Measurements from ENCODE around the gene CCDC85B. TPM values are rescaled to one million over a fixed set of nuclear protein-coding genes. Genes with fewer than 3 reads are reported as not detected.

Gene CCDC85B
- total RNA-seq, 1 experiment from 2014 or later: 22.2 TPM

- in situ Hi-C loops (cut with HindIII; ENCODE audit: low pct_unique_long_range_greater_than_20kb, low sequenced_read_pairs): no loop called here
- no peak for DNase-seq (ENCODE audit: low read depth, low spot score)
These were observed 5.8 kb downstream of the CCDC85B start for GRCh38 chr11:65896034-65896999.

DNA sequence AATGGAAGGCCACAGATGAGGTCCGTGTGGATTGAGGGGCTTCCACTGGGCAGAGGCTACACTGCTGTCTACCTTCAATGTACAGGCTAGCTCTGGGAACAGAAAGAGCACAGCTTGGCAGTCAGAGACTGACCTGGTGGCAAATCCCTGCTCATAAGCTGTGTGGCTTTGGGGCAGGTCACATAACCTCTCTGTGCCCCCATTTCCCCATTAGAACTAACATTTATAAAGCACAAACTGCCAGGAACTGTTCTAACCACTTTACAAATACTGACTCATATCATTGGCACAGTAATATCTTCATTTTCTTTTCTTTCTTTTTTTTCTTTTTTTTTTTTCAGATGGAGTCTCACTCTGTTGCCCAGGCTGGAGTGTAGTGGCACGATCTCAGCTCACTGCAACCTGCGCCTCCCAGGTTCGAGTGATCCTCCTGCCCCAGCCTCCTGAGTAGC, 6.6 kb downstream of the CCDC85B start:
- in situ Hi-C loops (cut with HindIII; ENCODE audit: low pct_unique_long_range_greater_than_20kb, low sequenced_read_pairs): no loop called here
- no peak for DNase-seq (ENCODE audit: low read depth, low spot score)

DNA sequence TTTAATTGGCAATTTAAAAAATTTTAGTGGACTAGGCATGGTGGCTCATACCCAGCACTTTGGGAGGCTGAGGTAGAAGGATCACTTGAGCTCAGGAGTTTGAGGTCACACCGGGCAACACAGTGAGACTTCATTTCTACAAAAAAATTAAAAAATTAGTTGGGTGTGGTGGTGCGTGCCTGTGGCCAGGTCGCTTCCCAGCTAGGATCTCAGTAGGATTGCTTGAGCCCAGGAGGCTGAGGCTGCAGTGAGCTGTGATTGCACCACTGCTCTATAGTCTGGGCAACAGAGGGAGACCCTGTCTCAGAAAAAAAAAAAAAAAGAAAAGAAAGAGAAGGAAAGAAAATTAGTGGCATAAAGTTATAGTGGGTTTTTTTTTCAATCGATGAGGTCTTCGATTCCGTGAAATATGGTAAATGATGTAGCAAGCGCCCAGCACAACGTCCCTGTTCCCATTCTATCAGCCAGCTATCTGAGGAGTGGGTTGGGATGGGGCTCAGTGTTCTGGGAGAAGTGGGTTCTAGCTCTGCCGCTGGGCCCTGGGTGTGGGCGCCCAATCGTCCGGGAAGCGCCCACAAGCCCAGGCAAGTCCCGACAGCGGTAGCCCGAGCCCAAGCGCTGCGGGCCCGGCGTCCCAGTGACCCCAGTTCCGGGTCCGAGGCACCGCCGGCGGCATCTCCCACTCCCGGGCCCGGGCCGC, 8.3 kb downstream of the CCDC85B start:
- in situ Hi-C loops (cut with HindIII; ENCODE audit: low pct_unique_long_range_greater_than_20kb, low sequenced_read_pairs): no loop called here
- no peak for DNase-seq (ENCODE audit: low read depth, low spot score)

DNA sequence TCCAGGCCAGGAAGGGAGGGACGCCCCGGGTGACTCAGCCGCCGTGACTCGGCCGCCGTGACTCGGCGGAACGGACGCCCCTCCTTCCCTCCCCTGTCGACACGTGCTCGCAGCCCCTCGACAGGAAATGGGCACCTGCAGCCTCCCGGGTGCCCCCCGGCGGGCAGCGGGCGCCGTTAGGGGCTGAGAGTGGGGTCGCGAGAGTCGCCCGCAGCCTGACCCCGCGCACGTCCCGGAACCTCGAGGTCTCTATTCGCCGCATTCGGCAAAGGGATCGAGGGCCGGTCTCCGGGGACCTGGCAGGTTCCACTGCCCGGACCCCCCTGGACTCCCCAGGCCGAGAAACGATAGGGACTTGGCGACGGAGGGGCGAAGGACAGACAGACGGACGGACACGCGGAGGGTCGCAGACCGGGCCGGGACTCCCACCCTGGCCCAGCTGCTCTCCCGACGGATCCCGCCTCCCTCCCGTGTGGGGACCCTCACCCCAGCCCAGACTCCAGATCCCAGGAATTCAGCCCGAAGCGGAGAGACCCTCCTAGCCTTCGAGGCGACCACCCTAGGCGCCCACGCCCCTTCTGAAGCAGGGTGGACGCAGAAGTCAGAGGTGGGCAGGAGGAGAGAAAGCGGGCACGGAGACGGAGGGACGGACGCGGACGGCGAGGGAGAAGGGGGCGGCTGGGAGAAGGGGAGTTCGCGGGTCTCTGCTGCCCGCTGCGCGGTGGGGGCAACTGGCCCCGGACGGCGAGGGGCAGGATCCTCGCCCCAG, 9.1 kb downstream of the CCDC85B start:
- in situ Hi-C loops (cut with HindIII; ENCODE audit: low pct_unique_long_range_greater_than_20kb, low sequenced_read_pairs): no loop called here
- DNase-seq (ENCODE audit: low read depth, low spot score): peak; percentile 38

DNA sequence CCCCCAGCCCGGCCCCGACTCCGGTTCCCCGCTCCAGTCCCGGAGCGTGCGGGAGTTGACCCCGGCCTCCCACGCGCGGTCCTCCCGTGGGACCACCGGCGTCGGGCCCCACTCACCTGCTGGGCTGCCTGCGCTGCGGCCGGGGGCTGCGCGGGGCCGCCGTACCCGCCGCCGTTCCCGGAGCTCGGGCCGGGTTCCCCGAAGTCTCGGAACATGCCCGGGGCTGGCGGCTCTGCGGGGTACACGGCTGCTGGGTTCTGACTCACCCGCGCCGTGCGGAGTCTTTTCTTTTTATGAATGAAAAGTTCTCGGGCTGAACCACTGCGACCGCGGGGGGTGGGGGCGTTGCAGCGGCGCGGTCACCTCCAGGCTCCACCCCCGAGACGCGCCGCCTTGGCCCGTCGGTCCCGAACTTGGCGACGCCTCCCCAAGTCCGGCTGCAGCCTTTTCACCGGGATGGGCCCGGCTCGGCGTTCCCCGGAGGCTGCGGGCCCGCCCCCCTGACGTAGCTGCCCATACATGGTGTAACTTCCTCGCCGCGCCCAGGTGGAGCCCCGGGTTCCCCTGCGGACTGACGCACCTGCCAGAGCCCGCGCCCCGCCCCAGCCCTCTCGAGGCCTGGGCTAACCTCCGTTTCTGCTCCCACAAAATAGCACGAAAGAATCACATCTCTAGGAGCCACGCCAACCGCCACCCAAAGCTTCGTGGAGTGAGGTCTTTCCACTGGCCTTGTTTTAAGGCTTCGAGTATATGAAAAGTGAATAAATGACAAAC, 9.8 kb downstream of the CCDC85B start, which contains the start of gene FOSL1:
TSS of gene FOSL1 (minus strand) at position 264 of the 774 bp plus-strand sequence. CDS start at position 215, 49 bp downstream.
- peak; percentile 85 for DNase-seq (ENCODE audit: low read depth, low spot score)
- in situ Hi-C loops (cut with HindIII; ENCODE audit: low pct_unique_long_range_greater_than_20kb, low sequenced_read_pairs): no loop called here

GRCh38 chr11:65900899-65901180, 10.4 kb downstream of the CCDC85B start:
- in situ Hi-C loops (cut with HindIII; ENCODE audit: low pct_unique_long_range_greater_than_20kb, low sequenced_read_pairs): no loop called here
- DNase-seq (ENCODE audit: low read depth, low spot score): no peak

- in situ Hi-C loops (cut with HindIII; ENCODE audit: low pct_unique_long_range_greater_than_20kb, low sequenced_read_pairs): no loop called here
- peak; percentile 48 for DNase-seq (ENCODE audit: low read depth, low spot score)
These were observed 12.6 kb downstream of the CCDC85B start for GRCh38 chr11:65903068-65903481.

DNA sequence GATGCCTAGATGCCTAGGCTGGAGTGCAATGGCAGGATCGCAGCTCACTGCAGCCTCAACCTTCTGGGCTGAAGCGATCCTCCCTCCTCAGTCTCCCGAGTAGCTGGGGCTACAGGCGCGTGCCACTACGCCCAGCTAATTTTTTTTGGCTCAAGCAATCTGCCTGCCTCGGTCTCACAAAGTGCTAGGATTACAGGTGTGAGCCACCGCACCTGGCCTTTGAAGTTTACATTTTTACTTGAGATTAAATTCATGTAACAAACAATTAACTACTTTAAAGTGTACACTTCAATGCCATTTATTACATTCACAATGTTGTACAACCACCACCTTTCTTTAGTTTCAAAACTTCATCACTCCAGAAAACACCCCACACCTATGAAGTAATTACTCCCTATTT, 13.2 kb downstream of the CCDC85B start:
- in situ Hi-C loops (cut with HindIII; ENCODE audit: low pct_unique_long_range_greater_than_20kb, low sequenced_read_pairs): no loop called here
- DNase-seq (ENCODE audit: low read depth, low spot score): no peak

- no peak for DNase-seq (ENCODE audit: low read depth, low spot score)
These were observed 16.1 kb downstream of the CCDC85B start for GRCh38 chr11:65906602-65907001.

GRCh38 chr11:65907878-65908277, 17.4 kb downstream of the CCDC85B start:
- in situ Hi-C loops (cut with HindIII; ENCODE audit: low pct_unique_long_range_greater_than_20kb, low sequenced_read_pairs): no loop called here
- no peak for DNase-seq (ENCODE audit: low read depth, low spot score)

More at GRCh38 chr11:65906602-65907001, 16.1 kb downstream of the CCDC85B start:
- in situ Hi-C loops (cut with HindIII; ENCODE audit: low pct_unique_long_range_greater_than_20kb, low sequenced_read_pairs): no loop called here

DNA sequence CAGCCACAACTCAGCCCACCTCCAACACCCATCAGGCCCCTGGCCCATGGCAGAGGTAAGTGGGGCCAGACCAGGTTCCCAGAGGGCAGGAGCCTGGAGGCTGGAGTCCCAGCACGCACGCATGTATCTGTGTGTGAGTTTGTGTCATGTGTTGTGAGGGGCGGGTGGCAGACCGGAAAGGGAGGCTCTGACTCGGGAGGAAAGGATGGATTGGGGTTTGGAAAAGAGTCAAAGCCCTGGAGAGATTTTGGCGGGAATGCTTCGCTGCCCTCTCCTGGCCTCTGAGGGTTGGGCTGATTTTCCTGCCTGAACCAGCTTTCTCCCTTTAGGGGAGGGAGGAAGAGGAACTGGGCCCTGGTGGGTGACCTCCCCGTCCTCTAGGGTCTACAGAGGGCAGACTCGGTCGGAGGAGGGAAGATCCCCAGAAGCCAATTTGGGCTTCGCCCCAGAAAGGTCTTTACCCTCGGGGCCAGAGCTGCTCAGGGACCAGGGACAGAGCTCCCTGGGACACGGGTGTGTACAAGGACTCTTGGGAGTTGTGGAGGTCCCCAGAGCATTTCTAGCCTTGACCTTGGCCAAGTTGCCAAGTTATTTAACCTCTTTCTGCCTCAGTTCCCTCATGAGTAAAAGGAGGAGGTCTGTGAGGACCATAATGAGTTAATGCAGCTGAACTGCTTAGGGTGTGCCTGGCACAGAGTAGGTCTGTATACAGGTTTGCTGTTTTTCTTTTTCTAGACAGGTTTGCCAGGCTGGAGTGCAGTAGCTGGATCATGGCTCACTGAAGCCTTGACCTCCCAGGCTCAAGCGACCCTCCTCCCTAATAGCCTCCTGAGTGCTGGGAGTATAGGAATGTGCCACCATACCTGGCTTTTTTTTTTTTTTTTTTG, 21.5 kb downstream of the CCDC85B start:
- DNase-seq (ENCODE audit: low read depth, low spot score): peak; percentile 65
- in situ Hi-C loops (cut with HindIII; ENCODE audit: low pct_unique_long_range_greater_than_20kb, low sequenced_read_pairs): no loop called here

- no peak for DNase-seq (ENCODE audit: low read depth, low spot score)
- in situ Hi-C loops (cut with HindIII; ENCODE audit: low pct_unique_long_range_greater_than_20kb, low sequenced_read_pairs): no loop called here
These were observed 22.4 kb downstream of the CCDC85B start for GRCh38 chr11:65912845-65913244.

- in situ Hi-C loops (cut with HindIII; ENCODE audit: low pct_unique_long_range_greater_than_20kb, low sequenced_read_pairs): no loop called here
- no peak for DNase-seq (ENCODE audit: low read depth, low spot score)
These were observed 24.8 kb downstream of the CCDC85B start for GRCh38 chr11:65915101-65915820.

DNA sequence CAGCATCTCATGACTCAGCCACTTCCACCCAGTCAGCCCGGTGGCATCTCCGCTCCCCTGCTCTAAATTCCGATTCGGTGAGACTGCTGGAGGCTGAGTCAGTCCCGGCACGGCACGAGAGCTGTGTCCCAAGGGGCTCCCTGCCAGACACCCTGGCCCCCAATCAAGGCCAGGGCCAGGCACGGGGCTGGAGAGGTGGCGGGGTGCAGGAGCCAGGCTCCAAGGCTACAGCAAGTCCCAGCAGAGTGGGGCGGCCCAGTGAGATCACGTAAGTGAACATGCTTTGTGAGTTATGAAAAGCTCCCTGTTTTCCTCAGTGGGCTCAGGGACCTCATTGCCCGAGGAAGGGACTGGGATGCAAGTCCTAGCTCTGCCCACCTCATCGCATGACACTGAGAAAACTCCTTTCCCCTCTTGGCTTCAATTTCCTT, 25.4 kb downstream of the CCDC85B start:
- peak; percentile 68 for DNase-seq (ENCODE audit: low read depth, low spot score)
- in situ Hi-C loops (cut with HindIII; ENCODE audit: low pct_unique_long_range_greater_than_20kb, low sequenced_read_pairs): no loop called here

DNA sequence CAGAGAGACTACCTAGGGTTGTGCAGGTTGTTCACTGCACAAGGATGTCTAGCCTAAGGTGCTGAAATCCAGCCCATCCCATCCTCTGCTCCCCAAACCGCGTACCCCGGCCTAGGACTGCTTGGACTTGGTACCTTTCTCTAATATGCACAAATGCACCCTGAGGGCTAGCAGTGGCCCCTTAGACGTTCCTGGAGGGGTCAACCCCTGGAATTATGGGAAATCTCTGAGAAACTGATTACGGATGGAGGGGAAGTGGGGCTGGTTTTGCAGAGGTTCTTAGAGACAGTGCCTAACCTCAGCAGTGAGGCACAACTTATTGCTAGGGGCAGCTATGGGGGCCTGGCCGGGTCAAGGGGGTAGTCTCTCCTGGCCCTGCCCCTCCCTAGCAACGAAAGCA, 25.9 kb downstream of the CCDC85B start:
- in situ Hi-C loops (cut with HindIII; ENCODE audit: low pct_unique_long_range_greater_than_20kb, low sequenced_read_pairs): no loop called here
- no peak for DNase-seq (ENCODE audit: low read depth, low spot score)

DNA sequence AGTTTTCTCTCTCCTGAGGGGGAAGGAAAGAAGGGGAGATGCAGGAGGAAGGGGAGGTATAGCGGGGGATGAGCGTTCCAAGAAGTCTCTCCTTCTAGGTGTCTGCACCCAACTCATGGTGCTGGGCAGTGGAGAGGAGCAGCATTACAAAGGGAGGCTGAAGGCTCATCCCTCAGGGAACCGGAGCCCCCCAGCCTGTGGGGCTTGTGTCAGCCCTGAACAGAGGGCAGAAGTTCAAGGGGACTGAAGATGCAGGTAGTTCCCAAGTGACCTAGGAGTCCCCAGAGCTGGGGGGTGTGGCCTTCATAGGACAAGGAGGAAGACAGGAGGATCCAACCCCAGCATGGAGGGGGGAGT, 26.6 kb downstream of the CCDC85B start:
- no peak for DNase-seq (ENCODE audit: low read depth, low spot score)
- in situ Hi-C loops (cut with HindIII; ENCODE audit: low pct_unique_long_range_greater_than_20kb, low sequenced_read_pairs): no loop called here
